K562 (cell line): ENCODE measurements around the gene FEN1. TPM values are rescaled to one million over a fixed set of nuclear protein-coding genes. Genes with fewer than 3 reads are reported as not detected.

Experiments
- ATAC-seq: fragments of 200-7000 bp; cut with Tn5 transposase; 3 replicates; pipeline ENCODE4 v1.9.1; 2020; ENCODE audit warnings: moderate library complexity
- BruUV-seq: library from RNA; stranded (reverse); fragments of 400-500 nt; replicated peaks from 2 replicates; lab custom pipeline; 2021; lab: Mats Ljungman, UMichigan
- CTCF ChIA-PET: fragments of 300-600 bp; formaldehyde crosslinking; extraction: SDS; loops from one replicate; lab custom pipeline; 2021; ENCODE audit warnings: low intra/inter-chr PET ratio; lab: Yijun Ruan, JAX
- POLR2A ChIA-PET: fragments of 300-600, 350-650 bp; sonication (Branson Sonifier 250); formaldehyde crosslinking; extraction: SDS; loops from one replicate; lab custom pipeline; 2021; ENCODE audit warnings: antibody characterized with exemption, inconsistent platforms; lab: Yijun Ruan, JAX
- DNase-seq, 4 experiments: peaks; one replicate each; pipeline versions ENCODE4 v3.0.0 to v3.0.0-alpha.2; 2011 to 2018; ENCODE audit warnings: low spot score in 3 of 4, mixed read lengths in 3 of 4; ENCODE audit errors: extremely low read depth in 1 of 4
- FAIRE-seq: peaks from 2 replicates; lab custom pipeline; 2011; peaks lifted over from hg19 to GRCh38; lab: Jason Lieb, UNC
- H2AFZ ChIP-seq: 2 replicates; pipeline ENCODE4 v1.6.0; 2011; ENCODE audit warnings: low read depth, low read length, control low read depth, inconsistent platforms
- H3K27ac ChIP-seq: fragments of 200-600 bp; 3 replicates; pipeline ENCODE4 v1.8.0; 2011; ENCODE audit warnings: low read depth, mild to moderate bottlenecking, control low read depth, inconsistent platforms, low read length, moderate library complexity, mixed read lengths; ENCODE audit errors: extremely low read depth
- H3K27me3 ChIP-seq, 2 experiments: fragments of 300-600 bp in 1 of 2; 2 replicates in 1 of 2; 3 replicates in 1 of 2; pipeline versions ENCODE4 v1.6.0 to v1.8.0; 2011; ENCODE audit warnings: inconsistent platforms in 2 of 2, low read length in 2 of 2, mild to moderate bottlenecking in 1 of 2, mixed read lengths in 1 of 2, moderate library complexity in 1 of 2; ENCODE audit not compliant: control insufficient read depth in 2 of 2, insufficient read depth in 2 of 2
- H3K36me3 ChIP-seq: fragments of 300-600 bp; 3 replicates; pipeline ENCODE4 v1.8.0; 2011; ENCODE audit warnings: mild to moderate bottlenecking, low read length, inconsistent platforms; ENCODE audit not compliant: control insufficient read depth, insufficient read depth
- H3K4me1 ChIP-seq, 2 experiments: fragments of 200-600 bp in 1 of 2; replicated peaks in 1 of 2; 2 replicates in 1 of 2; 3 replicates in 1 of 2; pipeline versions ENCODE4 v1.5.1 to v1.8.0; 2011; ENCODE audit warnings: inconsistent platforms in 2 of 2, low read length in 2 of 2, mild to moderate bottlenecking in 1 of 2, mixed read lengths in 1 of 2, moderate library complexity in 1 of 2; ENCODE audit not compliant: control insufficient read depth in 2 of 2, insufficient read depth in 2 of 2
- H3K4me2 ChIP-seq: 2 replicates; pipeline ENCODE4 v1.6.1; 2011; ENCODE audit warnings: low read length, control low read depth, inconsistent platforms, mixed read lengths; ENCODE audit not compliant: insufficient read depth
- H3K4me3 ChIP-seq: fragments of 200-600 bp; sonication (generic), shearing (Covaris generic); 2 replicates; pipeline ENCODE4 v1.5.1; 2016; ENCODE audit warnings: control low read depth, inconsistent platforms
- H3K79me2 ChIP-seq: fragments of 200-600 bp; 3 replicates; pipeline ENCODE4 v1.8.0; 2011; ENCODE audit warnings: low read length, inconsistent platforms; ENCODE audit not compliant: control insufficient read depth, insufficient read depth
- H3K9ac ChIP-seq, 2 experiments: 2 replicates each; pipeline versions ENCODE4 v1.6.0 to v1.6.1; 2011; ENCODE audit warnings: low read depth in 2 of 2, low read length in 2 of 2, control low read depth in 1 of 2, inconsistent platforms in 1 of 2, mild to moderate bottlenecking in 1 of 2, mixed read lengths in 1 of 2; ENCODE audit not compliant: insufficient read depth in 1 of 2
- H3K9me1 ChIP-seq: one replicate; pipeline ENCODE4 v1.6.0; 2011; ENCODE audit warnings: inconsistent platforms, mild to moderate bottlenecking, low read length, moderate library complexity; ENCODE audit not compliant: control insufficient read depth, insufficient read depth
- H3K9me3 ChIP-seq: replicated peaks from 2 replicates; pipeline ENCODE4 v1.5.1; 2011; ENCODE audit warnings: low read depth, low read length, inconsistent platforms; ENCODE audit not compliant: control insufficient read depth, insufficient read depth
- H4K20me1 ChIP-seq: replicated peaks from 2 replicates; pipeline ENCODE4 v1.6.1; 2011; ENCODE audit warnings: low read length, inconsistent platforms, mixed read lengths; ENCODE audit not compliant: control insufficient read depth, insufficient read depth
- FOXJ3 ChIP-seq: sonication (generic); formaldehyde crosslinking; IDR thresholded peaks from 2 replicates; pipeline ENCODE4 v1.4.0; 2020; ENCODE audit warnings: mild to moderate bottlenecking, missing genetic modification reagents
- MCM5 ChIP-seq: fragments of 450-650 bp; IDR thresholded peaks from 2 replicates; pipeline ENCODE4 v1.6.1; 2016; ENCODE audit warnings: low read depth
- RBM34 ChIP-seq: fragments of 200-400 bp; formaldehyde crosslinking; IDR thresholded peaks from 2 replicates; pipeline ENCODE4 v1.6.1; 2018; ENCODE audit warnings: low read length, borderline replicate concordance; ENCODE audit not compliant: insufficient read depth
- RNF2 ChIP-seq: sonication (generic); IDR thresholded peaks from 2 replicates; pipeline ENCODE4 v1.6.1; 2016
- SMAD1 ChIP-seq: fragments of 150-350 bp; IDR thresholded peaks from 2 replicates; pipeline ENCODE4 v1.6.1; 2014; ENCODE audit warnings: low read length, low read depth; ENCODE audit not compliant: partially characterized antibody
- TCF7L2 ChIP-seq: fragments of 150-350 bp; IDR thresholded peaks from 2 replicates; pipeline ENCODE4 v1.6.1; 2016; ENCODE audit warnings: low read depth, mild to moderate bottlenecking, low read length, moderate library complexity
- U2AF2 ChIP-seq: fragments of 200-400 bp; formaldehyde crosslinking; optimal IDR thresholded peaks from 2 replicates; pipeline ENCODE3; 2017; ENCODE audit warnings: low read depth, mild to moderate bottlenecking, low read length
- WGBS: fragments of 100-300 bp; shearing (Covaris generic); methylation state at CpG from one replicate; pipeline ENCODE4 v1.1.6; 2016; ENCODE audit warnings: low coverage, mixed read lengths; ENCODE audit not compliant: insufficient coverage; ENCODE audit errors: missing lambda C conversion rate; 5-methylcytosine and 5-hydroxymethylcytosine counted together
- in situ Hi-C: fragments of 300-500 bp; cut with MboI; formaldehyde crosslinking; loops from 4 replicates; pipeline ENCODE4 v1.15.0; 2018; ENCODE audit warnings: inconsistent platforms, mixed read lengths
- intact Hi-C: fragments of 100-400 bp; cut with micrococcal nuclease; formaldehyde crosslinking; loops from 2 replicates; pipeline ENCODE4 v1.14.2; 2022
- polyA plus RNA-seq, 8 experiments: library from polyadenylated mRNA; depleted of rRNA in 4 of 8; stranded (reverse) in 5 of 8; unstranded in 3 of 8; fragments of >200 nt; fragmentation: Nextera tagmentation in 2 of 8; fragmentation: Illumina TruSeq in 1 of 8; extraction: Ambion mirVana in 2 of 8; extraction: Trizol in 1 of 8; gene quantifications; 2 replicates each; pipeline versions ENCODE4 v1.2.1 to v1.2.3, GENCODE V29; 2011 to 2014; ENCODE audit warnings: inconsistent platforms in 1 of 8, missing spikeins in 1 of 8
- total RNA-seq, 7 experiments: library from RNA; depleted of rRNA in 6 of 7; stranded (reverse); fragments of >200 nt in 6 of 7; fragmentation: Illumina TruSeq in 2 of 7; extraction: Trizol in 2 of 7; gene quantifications; 2 replicates each; pipeline versions ENCODE4 v1.2.1 to v1.2.3, GENCODE V29; 2011 to 2021; ENCODE audit warnings: low replicate concordance in 1 of 7
- TF ChIP-seq, protein P1 (sequence below): fragments of 250-450 bp; sonication (Bioruptor Pico); IDR thresholded peaks from 2 replicates; pipeline ENCODE4 v1.8.0; 2021; ENCODE audit warnings: borderline replicate concordance, mild to moderate bottlenecking, moderate library complexity; ENCODE audit not compliant: poor library complexity, severe bottlenecking

FEN1 gene
- total and polyA plus RNA-seq, 9 of the 15 experiments (the other 6 are each of a cell fraction or from before 2014, with no cell fraction given) = 58.1 to 156 (median 137) TPM

DNA sequence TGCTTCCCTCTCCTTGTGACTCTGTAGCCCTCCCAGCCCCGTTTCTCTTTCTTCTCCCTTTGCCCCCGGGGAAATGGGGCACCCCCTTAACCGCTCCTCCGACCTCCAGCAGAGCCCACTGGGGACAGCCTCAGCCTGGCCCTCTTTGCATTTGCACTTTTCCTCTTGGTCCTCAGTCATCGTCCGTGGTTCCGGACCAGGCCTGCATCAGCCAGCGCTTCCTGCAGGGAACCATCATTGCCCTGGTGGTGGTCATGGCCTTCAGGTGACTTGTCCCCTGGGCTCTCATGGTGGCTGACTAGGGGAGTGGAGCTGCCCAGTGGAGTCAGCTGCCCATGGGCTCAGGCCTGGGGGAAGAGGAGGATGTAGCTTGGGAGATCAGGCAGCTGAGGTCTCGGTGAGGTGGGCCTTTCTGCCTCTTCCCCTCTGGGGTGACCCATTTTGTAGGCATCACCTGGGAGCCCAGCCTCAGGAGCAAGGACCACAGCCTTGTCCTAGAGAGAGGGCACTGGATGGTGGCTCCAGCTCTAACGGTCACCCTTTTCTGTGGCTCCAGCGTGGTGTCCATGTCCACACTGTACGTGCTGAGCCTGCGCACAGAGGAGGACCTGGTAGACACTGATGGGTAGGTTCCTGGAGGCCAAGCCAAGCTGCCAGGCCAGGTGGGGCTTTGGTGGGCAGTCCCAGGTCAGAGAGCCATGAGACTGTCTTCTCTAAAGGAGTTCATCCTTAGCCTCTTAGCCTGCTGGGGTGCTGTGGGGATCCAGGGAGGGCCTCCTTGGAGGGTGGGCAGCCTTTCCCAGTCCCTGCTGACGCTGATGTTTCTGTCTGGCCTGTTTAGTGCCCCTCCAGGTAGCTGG, 12.8 kb upstream of the FEN1 start:
- no peak overlapping the region for H3K27ac ChIP-seq
- DNase-seq (no peak), ATAC-seq (no peak), FAIRE-seq (no peak)
- WGBS = 70% methylated on average over 13 of the region's 14 CpGs
- H4K20me1 ChIP-seq = peaks cover 6% of the 10 kb centered on the region; the same call in 1 of the 2 replicates
- H3K27me3 ChIP-seq = no peaks in the 10 kb centered on the region
- no peaks in the 10 kb centered on the region for H3K9me1 ChIP-seq
- TF ChIP-seq RBM34 (no peak), TCF7L2 (no peak), U2AF2 (no peak), SMAD1 (no peak), MCM5 (no peak), RNF2 (no peak), FOXJ3 (CRISPR knock-in tag) (no peak)
- TF ChIP-seq, protein P1, sequence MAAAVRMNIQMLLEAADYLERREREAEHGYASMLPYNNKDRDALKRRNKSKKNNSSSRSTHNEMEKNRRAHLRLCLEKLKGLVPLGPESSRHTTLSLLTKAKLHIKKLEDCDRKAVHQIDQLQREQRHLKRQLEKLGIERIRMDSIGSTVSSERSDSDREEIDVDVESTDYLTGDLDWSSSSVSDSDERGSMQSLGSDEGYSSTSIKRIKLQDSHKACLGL = no peak
- intact Hi-C loops = no loop called here
- no peak overlapping the region for H2AFZ ChIP-seq
- no peak overlapping the region for H3K4me3 ChIP-seq
- H3K4me1 ChIP-seq = peaks cover 0 to 43% of the 10 kb centered on the region in 2 experiments; a peak in 2 of 5 replicates
- H3K9ac ChIP-seq = peak overlapping the region in 1 of 2 experiments; percentile 22; a peak in 2 of 4 replicates
- H3K79me2 ChIP-seq = no peaks in the 10 kb centered on the region
- H3K4me2 ChIP-seq = no peak overlapping the region
- no TSS peak for BruUV-seq
- no peaks in the 10 kb centered on the region for H3K9me3 ChIP-seq
- in situ Hi-C loops = no loop called here
- CTCF ChIA-PET = no interaction called here
- POLR2A ChIA-PET = interaction anchor here (0.6 to 2.8 kb wide), 10 partner anchors 10 to 352 kb away, joined by 3 to 21 read pairs (median 4); partner anchors contain the start of genes CPSF7, FEN1, SDHAF2 and TMEM258
- peaks cover 43% of the 10 kb centered on the region; the same call in 2 of the 3 replicates for H3K36me3 ChIP-seq
